ENCODE results near the gene CAPZB.

The CAPZB gene

DNA sequence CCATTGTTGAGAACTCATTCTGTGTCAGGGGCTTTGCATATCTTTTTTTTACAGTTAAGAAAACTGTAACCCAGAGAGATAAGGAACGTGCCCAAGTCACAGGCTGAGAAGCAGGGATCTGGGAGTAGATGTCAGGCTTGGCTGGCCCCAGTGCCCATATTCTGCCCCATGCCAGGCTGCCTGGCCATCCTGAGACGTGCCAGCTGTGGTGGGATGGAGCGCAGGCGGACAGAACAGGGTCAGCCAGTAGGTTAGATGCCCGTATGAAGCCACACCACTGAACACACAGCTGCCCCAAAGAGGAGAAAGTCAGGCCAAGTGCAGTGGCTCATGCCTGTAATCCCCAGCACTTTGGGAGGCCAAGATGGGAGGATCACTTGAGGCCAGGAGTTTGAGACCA lies 117.3 kb downstream of the CAPZB start:
- H4K20me1 ChIP-seq, result peaks cover 25 to 100% (median 98%) of the 10 kb centered on the region in 11 experiments
- H3K4me3 ChIP-seq, result no peak overlapping the region
- peaks cover 12 to 35% (median 26%) of the 10 kb centered on the region in 10 experiments; a peak in 19 of 20 replicates for H3K4me1 ChIP-seq
- peak overlapping the region in 1 of 11 experiments; percentile 3; a peak in 2 of 22 replicates for H3K4me2 ChIP-seq
- H3K9me3 ChIP-seq (replicated peaks in 1 of 11), result no peaks in the 10 kb centered on the region
- no peak overlapping the region for H3K27ac ChIP-seq
- H3K27me3 ChIP-seq, result no peaks in the 10 kb centered on the region
- no peak for TF ChIP-seq Cebpa-rat (IDR thresholded peaks at IDR 0.05)
- peaks cover 13 to 100% (median 72%) of the 10 kb centered on the region in 11 experiments for H3K36me3 ChIP-seq
- no peak overlapping the region for H3K9ac ChIP-seq

- Histone ChIP-seq H3K27me3 (no peaks in the 10 kb centered on the region), H3K27ac (no peak overlapping the region), H3K4me3 (no peak overlapping the region), H3K4me2 (peak overlapping the region in 1 of 11 experiments; percentile 3; a peak in 2 of 22 replicates), H3K4me1 (peaks cover 12 to 35% (median 29%) of the 10 kb centered on the region in 10 experiments; a peak in 19 of 20 replicates), H3K9ac (no peak overlapping the region), H3K36me3 (peaks cover 13 to 100% (median 72%) of the 10 kb centered on the region in 11 experiments), H4K20me1 (peaks cover 29 to 100% (median 98%) of the 10 kb centered on the region in 11 experiments), H3K9me3 (replicated peaks in 1 of 11) (no peaks in the 10 kb centered on the region)
- no peak for TF ChIP-seq Cebpa-rat (IDR thresholded peaks at IDR 0.05)
These were observed 117.7 kb downstream of the CAPZB start for GRCh38 chr1:19367584-19368041.

GRCh38 chr1:19366599-19367536 lies 118.5 kb downstream of the CAPZB start:
- H3K9ac ChIP-seq, result no peak overlapping the region
- no peaks in the 10 kb centered on the region for H3K9me3 ChIP-seq (replicated peaks in 1 of 11)
- H3K4me1 ChIP-seq, result peaks cover 12 to 42% (median 36%) of the 10 kb centered on the region in 10 experiments; a peak in 19 of 20 replicates
- H3K36me3 ChIP-seq, result peaks cover 12 to 100% (median 69%) of the 10 kb centered on the region in 11 experiments
- TF ChIP-seq Cebpa-rat (IDR thresholded peaks at IDR 0.05), result no peak
- H4K20me1 ChIP-seq, result peaks cover 36 to 100% (median 98%) of the 10 kb centered on the region in 11 experiments
- no peaks in the 10 kb centered on the region for H3K27me3 ChIP-seq
- no peak overlapping the region for H3K27ac ChIP-seq
- H3K4me3 ChIP-seq, result no peak overlapping the region
- H3K4me2 ChIP-seq, result no peak overlapping the region; a peak in 1 of 22 replicates

GRCh38 chr1:19365721-19366120 lies 119.6 kb downstream of the CAPZB start:
- H3K27me3 ChIP-seq, result no peaks in the 10 kb centered on the region
- no peaks in the 10 kb centered on the region for H3K9me3 ChIP-seq (replicated peaks in 1 of 11)
- no peak overlapping the region for H3K4me2 ChIP-seq
- peaks cover 48 to 100% (median 98%) of the 10 kb centered on the region in 11 experiments for H4K20me1 ChIP-seq
- H3K27ac ChIP-seq, result no peak overlapping the region
- no peak for TF ChIP-seq Cebpa-rat (IDR thresholded peaks at IDR 0.05)
- H3K9ac ChIP-seq, result no peak overlapping the region
- H3K4me1 ChIP-seq, result peaks cover 4 to 48% (median 37%) of the 10 kb centered on the region in 10 experiments; a peak in 19 of 20 replicates
- no peak overlapping the region for H3K4me3 ChIP-seq
- peaks cover under 1 to 100% (median 58%) of the 10 kb centered on the region in 11 experiments; a peak in 21 of 22 replicates for H3K36me3 ChIP-seq

- Histone ChIP-seq H4K20me1 (peaks cover 60 to 100% (median 98%) of the 10 kb centered on the region in 11 experiments), H3K4me3 (no peak overlapping the region), H3K9ac (0 out of 22 replicates have a peak overlapping the region, but pooled peaks of 1 of the 11 experiments have one; percentile 29), H3K4me1 (peaks cover 0 to 48% (median 37%) of the 10 kb centered on the region in 10 experiments; a peak in 14 of 20 replicates), H3K4me2 (no peak overlapping the region), H3K9me3 (replicated peaks in 1 of 11) (no peaks in the 10 kb centered on the region), H3K27ac (no peak overlapping the region), H3K27me3 (no peaks in the 10 kb centered on the region), H3K36me3 (peaks cover 7 to 99% (median 59%) of the 10 kb centered on the region in 11 experiments)
- TF ChIP-seq Cebpa-rat (IDR thresholded peaks at IDR 0.05), result no peak
These were observed 121.7 kb downstream of the CAPZB start for GRCh38 chr1:19363536-19364152.

DNA sequence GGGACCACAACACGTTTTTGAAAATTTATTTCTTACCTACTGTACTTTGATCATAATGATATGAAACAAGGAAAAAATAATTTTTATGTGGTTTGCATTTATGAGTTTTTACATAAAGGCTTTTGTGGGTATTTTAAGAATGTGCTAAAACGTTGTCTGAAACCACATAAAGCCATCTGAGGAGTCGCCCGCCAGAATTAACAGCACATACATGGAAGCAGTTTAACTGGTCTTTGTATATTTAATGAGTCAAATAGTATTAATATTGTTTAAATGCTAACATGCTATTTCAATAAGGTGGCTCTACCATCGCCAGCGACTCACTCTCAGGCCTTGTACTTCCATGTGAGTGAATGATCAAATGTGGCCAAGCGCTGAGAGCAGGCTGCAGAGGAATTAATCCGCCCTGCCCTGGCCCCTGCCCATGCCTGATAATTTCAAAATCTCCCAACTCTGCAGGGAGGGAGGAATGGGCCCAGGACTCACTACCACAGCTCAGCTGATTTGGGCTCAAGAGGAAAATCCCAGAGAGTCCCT lies 123.7 kb downstream of the CAPZB start:
- H3K9me3 ChIP-seq (replicated peaks in 1 of 11), result no peaks in the 10 kb centered on the region
- no peak overlapping the region for H3K4me3 ChIP-seq
- H3K27me3 ChIP-seq, result no peaks in the 10 kb centered on the region
- H3K4me2 ChIP-seq, result peak overlapping the region in 8 of 11 experiments; percentile 4 to 77 (median 58); a peak in 11 of 22 replicates
- H3K36me3 ChIP-seq, result peaks cover 21 to 99% (median 67%) of the 10 kb centered on the region in 11 experiments
- H3K9ac ChIP-seq, result no peak overlapping the region
- H3K27ac ChIP-seq, result no peak overlapping the region
- H3K4me1 ChIP-seq, result peaks cover 0 to 41% (median 36%) of the 10 kb centered on the region in 10 experiments; a peak in 14 of 20 replicates
- peaks cover 56 to 100% (median 96%) of the 10 kb centered on the region in 11 experiments for H4K20me1 ChIP-seq
- TF ChIP-seq Cebpa-rat (IDR thresholded peaks at IDR 0.05), result no peak

DNA sequence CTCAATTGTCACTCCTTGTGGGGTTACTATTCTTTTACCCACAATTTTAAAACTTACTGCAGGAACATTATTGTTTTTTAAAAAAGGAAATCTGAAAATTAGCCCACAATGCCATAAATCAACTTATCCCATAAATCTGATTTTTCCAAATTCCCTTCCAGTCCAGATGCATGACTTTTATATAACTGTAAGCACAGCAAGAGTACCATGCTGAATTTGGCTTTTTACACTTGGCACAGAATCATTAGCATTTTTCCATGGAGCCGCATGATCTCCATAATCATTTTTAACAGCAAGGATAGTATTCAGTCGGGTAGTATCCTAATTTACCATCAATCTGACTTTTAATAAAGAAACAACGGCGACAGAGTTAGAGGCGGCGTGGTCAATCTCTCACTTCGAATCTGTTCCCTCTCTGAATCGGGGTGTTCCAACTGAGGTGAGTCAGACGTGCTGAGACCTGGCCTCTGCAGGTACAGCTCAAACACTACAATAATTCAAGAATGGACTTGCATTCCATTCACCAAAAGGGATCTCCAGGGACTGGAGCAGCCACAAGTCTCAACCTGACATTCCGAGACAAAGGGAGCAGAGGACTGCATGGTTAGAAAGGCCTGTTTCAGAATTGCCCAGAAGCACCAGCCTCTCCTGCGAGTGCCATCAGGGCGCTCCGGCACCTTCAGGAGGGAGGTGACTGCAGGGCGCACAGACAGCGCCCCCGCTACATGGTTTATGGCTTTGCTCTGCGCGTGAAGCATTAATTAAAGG lies 124.3 kb downstream of the CAPZB start:
- no peaks in the 10 kb centered on the region for H3K27me3 ChIP-seq
- no peaks in the 10 kb centered on the region for H3K9me3 ChIP-seq (replicated peaks in 1 of 11)
- TF ChIP-seq Cebpa-rat (IDR thresholded peaks at IDR 0.05), result no peak
- H3K4me2 ChIP-seq, result peak overlapping the region in 8 of 11 experiments; percentile 35 to 77 (median 58); a peak in 16 of 22 replicates
- peaks cover 0 to 41% (median 36%) of the 10 kb centered on the region in 10 experiments; a peak in 14 of 20 replicates for H3K4me1 ChIP-seq
- H4K20me1 ChIP-seq, result peaks cover 54 to 100% (median 97%) of the 10 kb centered on the region in 11 experiments
- peaks cover 27 to 99% (median 74%) of the 10 kb centered on the region in 11 experiments for H3K36me3 ChIP-seq
- no peak overlapping the region for H3K27ac ChIP-seq
- no peak overlapping the region for H3K9ac ChIP-seq
- H3K4me3 ChIP-seq, result no peak overlapping the region

DNA sequence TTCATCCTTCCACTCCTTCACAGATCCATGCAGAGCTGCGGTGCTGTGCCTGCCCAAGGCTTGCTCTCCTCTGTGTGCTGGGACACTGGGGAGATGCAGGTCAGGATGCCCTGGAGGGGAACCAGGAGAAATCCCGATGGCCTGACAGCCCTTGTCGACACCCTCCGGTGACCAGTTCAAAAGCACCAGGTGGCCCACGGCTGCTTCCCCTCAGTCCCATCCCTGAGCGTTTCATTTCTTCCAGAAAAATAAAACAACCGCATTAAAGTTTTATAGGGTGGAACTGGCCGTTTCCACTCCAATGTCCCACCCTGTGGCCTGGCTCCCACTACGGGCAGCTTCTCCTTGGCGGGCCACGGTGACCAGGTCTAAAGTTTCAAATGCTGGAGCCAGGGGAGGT lies 124.9 kb downstream of the CAPZB start:
- peaks cover 33 to 99% (median 75%) of the 10 kb centered on the region in 11 experiments for H3K36me3 ChIP-seq
- H3K4me1 ChIP-seq, result peaks cover 0 to 41% (median 36%) of the 10 kb centered on the region in 10 experiments; a peak in 14 of 20 replicates
- no peaks in the 10 kb centered on the region for H3K9me3 ChIP-seq (replicated peaks in 1 of 11)
- no peak for TF ChIP-seq Cebpa-rat (IDR thresholded peaks at IDR 0.05)
- peaks cover 54 to 100% (median 94%) of the 10 kb centered on the region in 11 experiments for H4K20me1 ChIP-seq
- peak overlapping the region in 8 of 11 experiments; percentile 17 to 77 (median 58); a peak in 15 of 22 replicates for H3K4me2 ChIP-seq
- H3K27ac ChIP-seq, result no peak overlapping the region
- H3K4me3 ChIP-seq, result no peak overlapping the region
- no peak overlapping the region for H3K9ac ChIP-seq
- no peaks in the 10 kb centered on the region for H3K27me3 ChIP-seq
